ENCODE results near the gene FUOM.
A peak's percentile ranks its signal among the peaks of the same experiment; 100 is the strongest.
"Not testable (repeated sequence)": the region's sequence is repeated elsewhere in the genome, so short reads cannot be mapped to it uniquely, and the experiment has no call there.

Gene FUOM

GRCh38 chr10:133328358-133329343 is 29.2 kb downstream of the FUOM start:
- DNase-seq = no peak

GRCh38 chr10:133327651-133328357 is 30.0 kb downstream of the FUOM start:
- DNase-seq = no peak

- no peak for DNase-seq
These were observed 30.8 kb downstream of the FUOM start for GRCh38 chr10:133326745-133327650.

GRCh38 chr10:133326223-133326551 is 31.6 kb downstream of the FUOM start:
- DNase-seq = no peak

GRCh38 chr10:133325440-133326222 is 32.2 kb downstream of the FUOM start:
- peak; percentile 34 for DNase-seq

- no peak for DNase-seq
These were observed 33.0 kb downstream of the FUOM start for GRCh38 chr10:133324857-133325260.

- peak; percentile 80 for DNase-seq
These were observed 33.5 kb downstream of the FUOM start for GRCh38 chr10:133324198-133324792.

- DNase-seq = not testable (repeated sequence)
These were observed 35.6 kb downstream of the FUOM start for GRCh38 chr10:133322064-133322709.

GRCh38 chr10:133320852-133321422 is 36.9 kb downstream of the FUOM start:
- DNase-seq = not testable (repeated sequence)

- DNase-seq = peak; percentile 77
These were observed 39.2 kb downstream of the FUOM start for GRCh38 chr10:133318494-133319127.

- DNase-seq = no peak
These were observed 41.1 kb downstream of the FUOM start for GRCh38 chr10:133316732-133317131.

GRCh38 chr10:133316266-133316665 is 41.6 kb downstream of the FUOM start:
- no peak for DNase-seq

GRCh38 chr10:133315847-133316246 is 42.0 kb downstream of the FUOM start:
- no peak for DNase-seq

GRCh38 chr10:133314911-133315310 is 42.9 kb downstream of the FUOM start:
- no peak for DNase-seq

GRCh38 chr10:133313192-133313591 is 44.6 kb downstream of the FUOM start:
- DNase-seq = no peak

GRCh38 chr10:133312769-133313145 is 45.1 kb downstream of the FUOM start:
- DNase-seq = no peak

GRCh38 chr10:133312016-133312768 is 45.6 kb downstream of the FUOM start:
- no peak for DNase-seq

GRCh38 chr10:133311570-133311969 is 46.2 kb downstream of the FUOM start:
- no peak for DNase-seq

- no peak for DNase-seq
These were observed 47.0 kb downstream of the FUOM start for GRCh38 chr10:133310789-133311188.

- no peak for DNase-seq
These were observed 47.4 kb downstream of the FUOM start for GRCh38 chr10:133310399-133310755.

Data from CD4-positive, alpha-beta T cell treated with Interleukin-21 for 1 hour (primary cell).